GM13977 (cell line): ENCODE data around the gene CAT.

Source experiments
- DNase-seq: peaks from one replicate; pipeline ENCODE4 v3.0.0; 2012; ENCODE audit warnings: low spot score
- CTCF ChIP-seq: IDR thresholded peaks from 2 replicates; pipeline ENCODE4 v1.5.1; 2012; ENCODE audit warnings: mild to moderate bottlenecking, control low read depth; ENCODE audit not compliant: insufficient read depth; ENCODE audit errors: extremely low read depth, missing control alignments
- in situ Hi-C: fragments of 300-500 bp; cut with MboI; formaldehyde crosslinking; loops from one replicate; pipeline ENCODE4 v1.12.0; 2022; ENCODE audit warnings: low sequenced_read_pairs, low pct_unique_long_range_greater_than_20kb, mixed read lengths, inconsistent platforms; ENCODE audit not compliant: unreplicated experiment

CAT gene

DNA sequence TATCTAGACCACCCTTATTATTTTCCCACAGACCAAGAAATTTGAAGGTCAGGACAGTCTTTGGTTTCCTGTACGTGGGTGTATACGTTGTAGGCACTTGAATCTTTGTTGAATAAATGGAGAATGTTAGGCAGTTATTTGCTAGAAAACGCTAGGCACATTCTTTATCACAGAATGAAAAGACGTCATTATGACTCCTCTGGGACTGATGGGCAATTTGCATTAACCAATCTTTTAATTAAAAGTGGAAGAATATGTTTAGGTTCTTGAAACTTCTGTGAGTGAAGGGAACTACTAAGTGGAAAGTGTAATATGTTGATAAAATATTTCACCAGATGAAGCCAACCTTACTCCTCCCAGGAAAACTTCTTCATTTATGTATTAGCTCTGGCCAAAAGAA lies 5.7 kb downstream of the CAT start:
- in situ Hi-C loops, result no loop called here
- TF ChIP-seq CTCF, result no peak
- no peak for DNase-seq

- in situ Hi-C loops, result no loop called here
- DNase-seq, result no peak
- no peak for TF ChIP-seq CTCF
These were observed 7.2 kb downstream of the CAT start for GRCh38 chr11:34445956-34446355.

DNA sequence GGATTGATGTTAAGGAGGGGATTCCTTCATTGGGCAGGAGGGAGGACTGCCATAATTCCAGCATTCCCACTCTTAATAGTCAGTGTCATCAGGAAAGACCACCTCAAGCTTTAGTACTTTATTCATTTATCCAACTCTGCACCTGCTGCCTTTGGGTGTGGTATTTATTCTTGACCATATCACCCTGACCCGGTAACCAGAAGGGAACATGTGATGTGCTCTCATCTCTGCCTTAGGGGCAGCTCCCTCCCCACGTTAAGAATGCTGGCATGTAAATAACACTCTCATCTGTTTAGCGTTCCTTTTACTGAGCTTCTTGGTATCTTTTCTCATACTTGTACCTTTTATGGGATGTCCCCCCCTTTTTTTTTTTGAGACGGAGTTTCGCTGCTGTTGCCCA lies 7.7 kb downstream of the CAT start:
- DNase-seq, result no peak

GRCh38 chr11:34447044-34447443 lies 8.3 kb downstream of the CAT start:
- in situ Hi-C loops, result no loop called here

More for the DNA sequence above, 7.7 kb downstream of the CAT start:
- in situ Hi-C loops, result no loop called here
- no peak for TF ChIP-seq CTCF

DNA sequence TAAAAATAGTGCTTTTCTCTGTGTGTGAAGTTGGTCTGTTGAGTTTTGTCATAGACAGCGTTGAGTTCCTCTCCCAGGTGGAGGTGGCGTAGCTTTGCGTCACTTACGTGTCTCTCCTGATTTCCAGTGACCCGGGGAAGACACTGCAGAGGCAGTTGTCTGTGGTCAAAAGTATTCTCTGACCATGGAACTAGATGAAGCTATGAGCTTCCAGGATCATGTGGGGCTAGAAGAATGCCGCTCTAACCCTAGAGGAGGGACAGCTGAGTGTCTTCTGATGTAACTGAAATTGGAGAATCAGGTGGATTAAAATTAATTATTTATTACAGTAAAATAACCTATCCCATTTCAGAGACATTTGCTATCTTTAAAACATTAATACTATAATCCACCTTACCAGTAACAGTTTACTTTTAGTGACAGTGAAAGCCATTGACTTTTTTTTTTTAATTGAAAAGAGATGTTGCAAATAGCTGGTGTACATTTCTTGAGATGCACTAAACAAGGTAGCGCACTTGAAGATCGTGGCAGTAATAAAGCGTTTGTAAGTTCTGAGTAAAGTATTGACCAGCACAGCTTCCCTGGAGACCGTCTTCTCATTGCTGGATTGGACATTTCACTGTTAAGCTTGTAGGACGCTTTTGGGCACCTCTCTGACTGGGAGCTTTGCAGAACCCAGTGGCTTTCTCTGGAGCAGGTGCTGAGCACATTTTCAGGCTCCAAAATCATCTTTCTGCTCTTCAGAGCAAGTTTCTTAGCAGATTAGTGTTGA lies 9.7 kb downstream of the CAT start:
- no peak for DNase-seq
- no peak for TF ChIP-seq CTCF
- in situ Hi-C loops, result no loop called here

More at GRCh38 chr11:34447044-34447443, 8.3 kb downstream of the CAT start:
- TF ChIP-seq CTCF, result no peak
- DNase-seq, result no peak

GRCh38 chr11:34449013-34449412 lies 10.3 kb downstream of the CAT start:
- no peak for DNase-seq
- no peak for TF ChIP-seq CTCF
- in situ Hi-C loops, result no loop called here

DNA sequence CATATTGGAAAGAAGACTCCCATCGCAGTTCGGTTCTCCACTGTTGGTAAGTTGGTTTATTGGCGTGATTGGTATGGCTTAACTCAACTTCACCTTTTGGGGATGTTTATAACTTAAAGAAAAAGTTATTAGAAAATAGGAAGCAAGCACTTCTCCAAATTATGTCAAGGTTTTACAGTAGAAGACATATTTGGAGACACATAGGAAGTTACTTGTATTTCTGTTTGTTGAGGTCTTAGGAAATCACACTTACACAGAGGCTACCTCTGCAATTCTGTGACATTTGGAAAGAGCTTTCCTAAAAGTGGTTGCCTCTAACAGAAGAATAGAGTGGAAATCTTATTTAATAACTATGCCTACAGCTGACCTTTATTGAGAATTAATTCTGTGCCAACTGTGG lies 12.3 kb downstream of the CAT start:
- TF ChIP-seq CTCF, result no peak
- in situ Hi-C loops, result loop anchor here (25.0 kb wide), 1 partner anchor 264 kb away; no protein-coding TSS in a partner anchor
- no peak for DNase-seq
